Measurements from ENCODE around the gene C18orf32.
"Not testable (repeated sequence)": the region's sequence is repeated elsewhere in the genome, so short reads cannot be mapped to it uniquely, and the experiment has no call there.

C18orf32 gene
- 5.5 to 11.6 (median 8.8) reads per million in 4 experiments for total RNA-seq

DNA sequence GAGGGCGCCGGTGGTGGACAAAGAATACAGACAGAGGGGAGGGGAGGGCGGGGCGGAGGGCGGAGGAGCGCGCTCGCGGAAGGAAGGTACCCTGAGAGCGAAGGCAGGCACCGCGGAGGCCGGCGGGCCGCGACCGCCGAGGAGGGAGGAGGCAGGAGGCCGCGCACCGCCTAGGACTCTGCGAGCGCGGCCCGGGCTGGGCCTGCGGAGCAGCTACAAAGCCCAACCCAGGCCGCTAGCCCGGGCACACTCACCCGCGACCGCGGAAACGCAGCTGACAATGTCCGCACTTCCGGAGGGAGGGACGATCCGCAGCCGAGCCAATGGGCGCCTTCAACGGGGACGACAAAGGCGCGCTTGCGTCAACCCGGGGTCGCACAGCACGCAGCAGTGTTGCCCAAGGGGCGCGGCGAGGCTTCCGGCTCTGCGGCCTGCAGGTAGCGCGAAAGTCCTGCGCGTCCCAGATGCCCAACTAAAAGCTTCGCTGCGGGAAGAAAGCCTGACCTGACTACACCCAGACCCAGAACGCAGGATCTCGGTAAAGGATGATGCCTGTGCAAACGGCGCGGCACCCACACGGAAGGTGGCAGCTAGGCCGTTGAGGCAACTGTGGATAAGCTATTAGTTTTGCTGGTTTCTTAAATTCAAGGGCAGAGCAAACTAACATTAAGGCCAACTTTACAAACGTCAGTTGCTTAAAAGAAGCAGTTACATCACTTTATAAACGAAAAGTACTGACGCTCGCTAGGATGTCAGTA lies at the start of gene C18orf32:
Gene C18orf32 (minus strand): TSS at position 282 of the 758 bp plus-strand sequence. CDS start 3,486 bp downstream, outside the sequence.
- peak; percentile 85 for DNase-seq

DNA sequence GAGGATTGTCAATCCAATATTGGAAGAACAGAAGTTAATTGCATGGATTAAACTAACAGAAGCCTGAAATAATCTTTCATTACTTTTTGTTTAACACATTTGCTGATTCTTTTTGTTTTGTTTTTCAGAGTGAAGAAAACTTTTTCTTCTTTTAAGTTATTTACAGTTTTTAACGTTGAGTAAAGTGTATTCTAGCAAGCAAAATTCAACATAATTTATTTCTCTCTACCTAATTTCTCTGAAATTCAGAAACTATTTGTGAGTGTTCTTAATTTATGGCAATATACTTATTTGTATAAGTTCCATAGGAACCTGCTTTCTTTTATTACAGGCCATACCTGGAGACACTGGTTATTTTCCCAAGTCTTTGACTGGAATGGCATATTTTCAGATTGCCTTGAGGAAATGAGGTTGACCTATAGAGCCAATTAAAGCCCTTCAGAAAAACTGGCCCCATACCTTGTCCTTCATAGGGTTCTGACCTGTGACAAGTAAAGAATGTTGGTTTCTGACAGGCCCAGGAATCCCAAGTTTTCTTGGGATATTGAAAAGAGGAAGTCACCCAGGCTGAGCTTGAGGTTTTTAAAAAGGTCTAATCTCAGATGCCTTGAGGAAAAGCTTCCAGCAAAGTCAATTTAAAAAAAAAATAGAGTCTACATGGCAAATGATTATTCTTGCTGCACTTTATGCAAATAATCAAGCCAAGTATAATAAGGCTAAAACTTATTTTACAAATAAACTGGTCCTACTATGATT lies 48.0 kb upstream of the C18orf32 start:
- no peak for DNase-seq

DNA sequence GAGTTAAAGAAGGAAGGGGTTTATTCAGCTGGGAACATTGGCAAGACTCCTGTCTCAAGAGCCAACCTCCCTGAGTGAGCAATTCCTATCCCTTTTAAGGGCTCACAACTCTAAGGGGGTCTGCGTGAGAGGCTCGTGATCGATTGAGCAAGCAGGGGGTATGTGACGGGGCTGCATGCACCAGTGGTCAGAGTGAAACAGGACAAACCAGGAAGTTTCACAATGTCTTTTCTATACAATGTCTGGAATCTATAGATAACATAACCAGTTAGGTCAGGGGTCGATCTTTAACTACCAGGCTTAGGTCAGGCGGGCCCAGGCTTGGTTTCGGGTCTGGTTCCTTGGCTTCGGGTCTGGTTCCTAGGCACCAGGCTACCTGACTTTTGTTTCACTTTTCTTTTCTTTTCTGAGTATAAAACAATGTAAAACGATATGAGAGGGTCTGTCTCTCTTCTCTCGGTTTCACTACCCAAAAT lies 44.7 kb upstream of the C18orf32 start:
- no peak for DNase-seq

DNA sequence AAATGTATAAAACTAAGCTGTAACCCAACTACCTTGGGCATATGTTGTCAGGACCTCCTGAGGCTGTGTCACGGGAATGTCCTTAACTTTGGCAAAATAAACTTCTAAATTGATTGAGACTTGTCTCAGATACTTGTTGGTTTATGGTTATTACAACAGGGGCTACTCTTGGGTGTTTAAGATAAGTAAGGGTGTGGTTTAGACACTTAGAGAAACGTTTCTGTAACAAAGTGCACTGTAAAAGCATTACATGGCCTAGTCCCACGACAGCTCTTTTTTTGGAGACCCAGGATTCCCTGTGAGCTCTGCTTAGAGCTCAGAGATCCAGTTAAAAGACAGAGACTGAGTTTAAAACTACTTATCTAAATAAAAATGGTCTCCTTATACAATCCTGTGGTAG lies 42.6 kb upstream of the C18orf32 start:
- DNase-seq, result no peak

DNA sequence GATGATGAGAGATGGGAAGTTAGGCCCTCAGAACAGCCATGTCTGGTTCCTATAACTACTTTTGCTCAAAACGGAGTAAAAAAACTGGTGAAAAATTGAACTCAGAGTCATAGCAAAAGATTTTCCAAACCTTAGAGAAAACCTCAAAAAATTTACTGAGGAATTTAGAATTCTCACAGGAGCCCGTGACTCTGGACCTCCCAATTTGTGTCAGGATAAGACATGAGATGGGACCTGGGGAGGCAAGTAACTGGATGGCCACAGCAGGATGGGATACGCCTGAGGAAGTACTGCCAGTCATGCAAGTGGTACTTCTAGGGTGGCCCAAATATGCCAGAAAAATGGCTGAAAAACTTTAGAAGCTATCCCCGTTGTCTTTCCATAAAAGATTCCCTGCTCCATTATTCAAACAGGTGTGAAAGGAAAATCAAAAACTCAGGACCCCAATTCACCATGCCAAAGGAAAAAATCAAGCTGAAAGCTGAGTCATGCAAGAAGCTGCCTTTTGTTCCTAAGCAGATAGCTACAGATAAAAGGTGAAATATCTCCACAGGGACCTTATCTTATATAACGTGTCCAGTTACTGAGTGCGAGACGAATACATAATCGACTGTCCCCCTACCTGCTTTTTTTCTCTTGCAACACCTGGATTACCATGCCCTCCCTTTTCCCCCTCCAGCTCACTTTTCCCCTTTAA lies 40.7 kb upstream of the C18orf32 start:
- DNase-seq, result no peak

DNA sequence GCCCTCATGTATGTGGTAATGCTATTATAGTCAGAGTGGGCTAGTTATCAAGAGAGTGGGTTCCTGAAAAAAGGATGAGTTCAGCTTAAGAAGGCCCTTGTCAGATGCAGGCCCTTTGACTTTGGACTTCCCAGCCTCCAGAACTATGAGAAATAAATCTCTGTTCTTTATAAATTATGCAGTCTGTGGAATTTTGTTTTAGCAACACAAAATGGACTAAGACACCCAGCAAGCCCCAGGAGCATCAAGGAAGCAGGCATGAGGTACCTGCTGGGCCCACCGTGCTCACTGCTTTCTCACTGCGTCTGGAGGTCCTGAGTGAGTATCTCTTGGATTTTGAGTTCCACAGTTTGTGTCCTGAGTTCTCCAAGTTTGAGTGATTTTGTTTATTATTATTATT lies 38.9 kb upstream of the C18orf32 start:
- no peak for DNase-seq

DNA sequence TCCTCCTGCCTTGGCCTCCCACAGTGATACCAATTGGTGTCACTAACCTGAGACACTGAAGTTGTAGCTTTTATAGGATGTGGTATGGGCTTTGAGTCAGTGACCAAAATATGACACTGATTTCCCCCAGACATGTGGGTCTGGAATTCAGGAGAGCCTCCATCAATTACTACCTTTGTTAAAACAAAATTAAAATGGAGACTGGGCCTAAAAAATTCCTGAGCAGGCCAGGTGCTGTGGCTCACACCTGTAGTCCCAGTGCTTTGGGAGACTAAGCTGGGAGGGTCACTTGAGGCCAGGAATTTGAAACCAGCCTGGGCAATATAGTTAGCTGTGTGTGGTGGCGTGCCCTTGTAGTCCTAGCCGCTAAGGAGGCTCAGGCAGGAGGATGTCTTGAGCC lies 37.9 kb upstream of the C18orf32 start:
- no peak for DNase-seq

DNA sequence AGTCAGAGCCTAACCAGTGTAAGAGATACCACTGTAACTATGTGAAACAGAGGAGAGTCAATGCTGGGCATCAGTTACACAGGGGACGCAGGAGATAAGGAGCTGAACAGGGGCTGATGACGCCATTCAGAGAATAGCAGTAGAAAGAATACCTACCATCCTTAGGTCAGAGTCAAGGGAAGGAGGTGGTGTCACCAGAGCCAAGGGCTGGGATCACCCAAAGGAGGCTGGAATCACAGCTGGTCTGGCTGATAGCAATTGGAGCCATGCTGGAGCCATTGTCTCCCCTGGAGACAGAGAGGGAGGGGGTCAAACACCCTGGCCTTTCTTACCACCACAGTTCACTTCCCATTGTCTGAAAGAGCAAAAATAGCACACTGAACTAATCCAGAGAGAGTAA lies 37.3 kb upstream of the C18orf32 start:
- no peak for DNase-seq

DNA sequence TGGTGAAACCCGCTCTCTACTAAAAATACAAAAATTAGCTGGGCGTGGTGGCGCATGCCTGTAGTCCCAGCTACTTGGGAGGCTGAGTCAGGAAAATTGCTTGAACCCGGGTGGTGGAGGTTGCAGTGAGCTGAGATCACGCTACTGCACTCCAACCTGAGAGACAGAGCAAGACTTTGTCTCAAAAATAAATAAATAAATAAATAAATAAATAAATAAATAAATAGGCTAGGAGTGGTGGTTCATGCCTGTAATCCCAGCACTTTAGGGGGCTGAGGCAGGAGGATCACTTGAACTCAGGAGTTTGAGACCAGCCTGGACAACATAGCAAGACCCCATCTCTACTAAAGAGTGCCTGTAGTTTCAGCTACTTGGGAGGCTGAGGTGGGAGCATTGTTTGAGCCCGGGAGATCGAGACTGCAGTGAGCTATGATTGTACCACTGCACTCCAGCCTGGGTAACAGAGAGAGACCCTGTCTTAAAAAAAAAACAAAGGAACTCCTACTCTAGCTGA lies 36.6 kb upstream of the C18orf32 start:
- not testable (repeated sequence) for DNase-seq

DNA sequence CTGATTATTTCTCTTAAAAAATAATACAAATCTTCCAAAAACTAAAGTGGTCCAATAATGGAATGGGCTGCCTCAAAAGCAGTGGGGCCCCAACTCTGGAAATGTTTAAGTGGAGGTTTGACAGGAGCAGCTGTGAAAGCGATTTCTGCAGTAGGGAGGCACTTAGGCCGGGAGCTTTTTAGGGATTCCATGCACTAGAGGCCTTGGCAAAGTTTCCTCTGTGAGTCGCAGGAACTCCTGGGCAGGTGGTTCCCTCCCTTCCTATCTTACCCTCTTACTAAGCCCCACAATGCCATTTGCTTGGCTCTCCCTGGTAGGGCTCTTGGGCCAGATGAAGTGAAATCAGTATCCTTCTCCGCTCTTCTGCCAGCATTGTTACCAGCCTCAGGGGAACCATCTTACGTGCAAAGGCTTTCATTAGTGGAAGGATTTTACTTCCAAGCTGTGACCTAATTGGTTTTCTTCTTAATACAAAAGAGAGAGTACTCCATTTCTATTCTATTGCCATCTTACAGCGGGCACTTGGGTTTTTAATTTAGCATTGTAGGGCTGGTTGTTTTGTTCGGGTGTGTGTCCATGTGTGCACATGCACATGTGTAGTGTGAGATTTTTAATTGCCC lies 34.3 kb upstream of the C18orf32 start:
- DNase-seq, result no peak

DNA sequence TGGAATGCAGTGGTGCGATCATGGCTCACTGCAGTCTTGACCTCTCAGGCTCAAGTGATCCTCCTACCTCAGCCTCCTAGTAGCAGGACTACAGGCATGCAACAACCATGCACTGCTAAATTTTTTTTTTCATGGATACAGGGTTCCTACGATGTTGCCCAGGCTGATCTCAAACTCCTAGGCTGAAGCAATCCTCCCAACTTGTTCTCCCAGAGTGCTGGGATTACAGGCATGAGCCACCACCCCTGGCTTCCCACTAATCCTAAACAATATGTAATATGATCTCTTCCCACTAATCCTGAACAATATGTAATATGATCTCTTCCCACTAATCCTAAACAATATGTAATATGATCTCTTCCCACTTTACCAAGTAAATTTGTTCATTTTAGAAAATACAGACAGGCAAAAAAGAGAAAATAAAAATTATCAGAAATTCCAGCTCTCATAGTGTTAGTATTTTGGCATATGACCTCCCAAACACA lies 33.7 kb upstream of the C18orf32 start:
- no peak for DNase-seq

DNA sequence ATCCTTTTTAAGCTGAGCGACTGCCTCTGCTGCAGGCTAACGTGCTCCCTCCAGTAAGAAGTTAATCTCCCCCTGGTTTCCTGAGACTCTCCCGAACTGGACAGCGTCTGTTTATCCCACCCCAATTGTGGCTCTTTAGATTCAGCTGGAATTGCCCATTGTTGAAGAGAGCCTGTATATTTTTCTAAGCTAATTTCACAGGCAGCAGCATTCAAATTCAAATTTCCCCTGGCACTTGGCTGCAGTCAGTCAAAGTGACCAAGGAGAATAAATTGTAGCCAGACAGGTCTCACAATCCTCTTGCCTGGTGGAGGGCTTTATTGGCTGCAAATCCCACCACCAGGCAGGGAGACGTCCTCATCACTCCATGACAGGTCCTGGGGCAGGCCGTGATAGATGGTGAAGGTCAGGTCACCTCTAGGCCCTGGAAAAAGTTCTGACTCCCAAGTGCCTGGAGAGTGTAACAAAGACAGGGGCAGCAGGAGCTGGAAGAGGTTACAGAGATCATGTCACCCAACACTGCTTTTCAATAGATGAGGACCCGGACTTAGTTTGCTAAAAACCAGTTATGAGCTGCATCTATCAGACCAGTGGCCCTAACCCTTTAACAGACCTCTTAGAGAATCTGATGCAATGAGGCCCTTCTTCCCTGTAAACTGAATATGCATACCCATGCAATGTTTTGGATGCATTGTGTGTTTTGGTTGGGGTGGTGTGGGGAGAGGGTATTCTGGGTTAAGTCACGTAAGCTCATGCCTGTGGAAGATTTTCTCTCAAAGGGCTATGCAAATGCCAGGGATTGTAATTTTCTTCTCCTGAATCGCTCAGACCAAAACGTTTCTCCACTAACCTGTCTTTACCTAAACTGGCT lies 32.3 kb upstream of the C18orf32 start:
- no peak for DNase-seq

DNA sequence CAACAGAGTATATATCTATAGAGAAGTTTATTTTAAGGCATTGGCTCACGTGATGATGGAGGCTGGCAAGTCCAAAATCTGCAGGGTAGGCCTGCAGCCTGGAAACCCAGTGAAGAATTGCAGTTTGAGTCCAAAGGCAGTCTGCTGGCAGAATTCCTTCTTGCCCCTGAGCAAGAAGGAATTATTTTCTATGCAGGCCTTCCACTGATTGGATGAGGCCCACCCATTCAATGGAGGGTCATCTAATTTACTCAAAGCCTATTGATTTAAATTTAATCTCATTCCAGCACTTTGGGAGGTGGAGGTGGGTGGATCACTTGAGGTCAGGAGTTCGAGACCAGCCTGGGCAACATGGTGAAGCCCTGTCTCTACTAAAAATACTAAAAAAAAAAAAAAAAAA lies 30.4 kb upstream of the C18orf32 start:
- no peak for DNase-seq

DNA sequence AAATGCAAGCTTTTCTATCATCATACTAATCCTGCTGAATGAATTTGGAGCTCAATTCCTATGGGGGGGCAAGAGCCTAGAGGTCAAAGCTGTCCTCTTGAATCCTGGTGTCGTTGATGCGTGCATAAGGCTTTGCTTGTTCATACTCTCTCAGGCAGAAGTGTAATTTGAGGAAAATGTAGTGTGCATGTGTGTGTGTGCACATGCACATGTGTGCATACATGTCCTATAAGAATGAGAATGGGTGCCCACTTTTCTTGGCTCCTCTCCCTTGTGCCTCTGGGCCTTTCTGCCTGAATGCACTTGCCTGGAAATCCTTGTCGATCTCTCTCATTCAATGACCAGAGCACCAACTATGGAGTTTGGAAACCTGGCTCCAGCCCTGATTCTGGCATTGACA lies 28.5 kb upstream of the C18orf32 start:
- no peak for DNase-seq

DNA sequence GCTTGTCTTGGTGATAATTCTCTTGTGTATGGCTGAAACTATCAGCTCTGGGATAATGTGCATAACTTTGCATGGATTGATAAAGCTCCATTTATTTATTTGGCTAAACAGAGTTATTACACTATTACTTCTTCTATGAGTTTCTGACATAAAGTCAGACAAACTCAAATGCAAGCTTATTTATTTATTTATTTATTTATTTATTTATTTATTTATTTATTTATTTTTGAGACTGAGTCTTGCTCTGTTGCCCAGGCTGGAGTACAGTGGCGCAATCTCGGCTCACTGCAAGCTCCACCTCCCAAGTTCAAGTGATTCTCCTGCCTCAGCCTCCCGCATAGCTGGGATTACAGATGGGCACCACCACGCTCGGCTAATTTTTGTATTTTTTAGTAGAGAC lies 28.0 kb upstream of the C18orf32 start:
- DNase-seq, result not testable (repeated sequence)

DNA sequence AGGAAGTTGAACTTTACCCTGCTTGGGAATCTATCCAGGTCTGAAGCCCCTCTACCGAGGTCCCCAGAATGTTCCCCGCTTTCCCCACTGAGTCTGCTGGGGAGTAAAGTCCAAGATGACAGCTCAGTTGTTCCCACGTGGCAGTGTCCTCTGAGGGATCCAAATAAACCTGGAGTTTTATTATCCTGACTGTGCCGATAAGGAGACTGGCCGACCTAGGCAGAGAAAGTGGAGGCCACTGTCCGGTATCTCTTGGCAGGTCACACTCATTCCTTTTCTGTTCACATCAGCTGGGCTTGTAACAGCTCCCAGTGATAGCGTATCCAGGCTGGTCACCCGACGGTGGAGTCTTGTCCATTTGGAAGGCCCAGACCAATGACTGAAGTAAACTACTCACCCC lies 27.5 kb upstream of the C18orf32 start:
- no peak for DNase-seq

DNA sequence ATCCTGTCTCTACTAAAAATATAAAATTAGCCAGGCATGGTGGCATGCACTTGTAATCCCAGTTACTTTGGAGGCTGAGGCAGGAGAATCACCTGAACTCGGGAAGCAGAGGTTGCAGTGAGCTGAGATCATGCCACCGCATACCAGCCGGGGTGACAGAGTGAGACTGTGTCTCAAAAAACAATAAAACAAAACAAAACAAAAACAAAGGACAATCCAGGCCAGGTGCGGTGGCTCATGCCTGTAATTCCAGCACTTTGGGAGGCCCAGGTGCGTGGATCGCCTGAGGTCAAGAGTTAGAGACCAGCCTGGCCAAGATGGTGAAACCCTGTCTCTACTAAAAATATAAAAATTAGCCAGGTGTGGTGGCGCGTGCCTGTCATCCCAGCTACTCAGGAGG lies 25.8 kb upstream of the C18orf32 start:
- DNase-seq, result not testable (repeated sequence)

DNA sequence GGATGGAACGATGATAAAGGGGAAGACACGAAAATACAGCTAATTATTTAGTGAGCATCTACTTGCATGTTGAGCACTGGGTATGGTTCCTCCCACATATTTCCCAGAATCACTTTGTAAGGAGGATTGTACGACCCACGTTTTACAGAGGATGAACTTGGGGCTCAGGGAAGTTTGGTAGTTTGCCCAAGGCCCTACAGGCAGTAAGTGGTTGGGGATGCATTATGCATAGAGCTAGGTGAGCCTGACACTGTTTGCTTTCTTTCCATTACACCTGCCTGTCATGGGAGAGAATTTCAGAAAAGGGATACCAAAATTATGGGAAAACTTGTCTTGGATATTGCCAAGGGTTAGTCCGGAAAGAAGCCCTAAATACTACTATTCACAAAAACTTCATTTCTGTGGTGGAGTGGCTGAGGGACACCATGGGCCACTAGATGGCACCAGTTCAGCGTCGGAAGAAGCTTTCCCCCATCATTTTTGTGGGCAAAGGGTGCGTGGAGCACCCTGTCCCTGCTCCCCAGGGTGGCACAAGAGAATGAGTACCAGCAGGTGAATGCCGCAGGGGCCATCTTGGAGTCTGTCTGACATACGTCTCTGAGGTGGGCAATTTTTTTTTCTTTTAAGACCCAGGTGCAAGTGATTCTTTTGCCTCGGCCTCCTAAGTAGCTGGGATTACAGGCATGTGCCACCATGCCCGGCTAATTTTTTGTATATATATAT lies 23.5 kb upstream of the C18orf32 start:
- peak; percentile 31 for DNase-seq

DNA sequence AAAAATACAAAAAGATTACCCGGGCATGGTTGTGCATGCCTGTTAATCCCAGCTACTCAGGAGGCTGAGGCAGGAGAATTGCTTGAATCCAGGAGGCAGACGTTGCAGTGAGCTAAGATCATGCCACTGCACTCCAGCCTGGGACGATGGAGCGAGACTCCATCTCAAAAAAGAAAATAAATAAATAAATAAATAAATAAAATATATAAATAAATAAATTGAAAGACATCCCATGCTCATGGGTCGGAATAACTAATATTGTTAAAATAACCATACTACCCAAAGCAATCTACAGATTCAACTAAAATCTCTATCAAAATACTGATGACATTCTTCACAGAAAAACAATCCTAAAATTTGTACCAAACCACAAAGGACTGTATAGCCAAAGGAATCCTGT lies 19.4 kb upstream of the C18orf32 start:
- DNase-seq, result not testable (repeated sequence)

DNA sequence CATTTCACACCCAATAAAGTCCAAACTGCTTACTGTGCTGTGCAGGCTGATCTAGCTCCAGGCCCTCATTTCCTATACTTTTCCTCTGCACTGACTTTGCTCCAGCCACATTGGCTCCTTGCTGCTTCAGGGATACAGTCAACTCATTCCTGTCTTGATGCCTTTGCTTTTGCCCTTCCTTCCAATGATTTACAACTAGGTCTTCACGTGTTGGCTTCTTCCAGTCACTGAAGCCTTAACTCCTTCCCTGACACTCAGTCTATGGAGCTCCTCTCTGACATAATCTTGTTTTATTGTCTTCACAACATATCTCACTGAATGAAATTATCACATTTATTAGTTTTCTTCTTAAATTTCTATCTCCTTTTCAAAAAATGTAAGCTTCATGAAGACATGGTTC lies 16.9 kb upstream of the C18orf32 start:
- DNase-seq, result no peak
